GM12891 (cell line): Measurements from ENCODE around the gene MAD2L1BP.

ENCODE experiments used
- PAX5 ChIP-seq: IDR thresholded peaks from 2 replicates; pipeline ENCODE4 v1.6.1; 2011; ENCODE audit warnings: low read length, moderate library complexity, mild to moderate bottlenecking; ENCODE audit not compliant: insufficient read depth, severe bottlenecking
- POLR2A ChIP-seq: IDR thresholded peaks from 2 replicates; pipeline ENCODE4 v1.6.1; 2011; ENCODE audit warnings: low read depth, low read length, control low read depth
- POLR2AphosphoS5 ChIP-seq: IDR thresholded peaks from 2 replicates; pipeline ENCODE4 v1.6.1; 2011; ENCODE audit warnings: low read depth, low read length, control low read depth
- POU2F2 ChIP-seq: IDR thresholded peaks from 2 replicates; pipeline ENCODE4 v1.6.1; 2011; ENCODE audit warnings: low read depth, mild to moderate bottlenecking, control low read depth, low read length, moderate library complexity
- SPI1 ChIP-seq: IDR thresholded peaks from 2 replicates; pipeline ENCODE4 v1.6.1; 2011; ENCODE audit warnings: low read depth, low read length, control low read depth
- TAF1 ChIP-seq: IDR thresholded peaks from 2 replicates; pipeline ENCODE4 v1.6.1; 2011; ENCODE audit warnings: low read depth, low read length, control low read depth

- TF ChIP-seq POLR2AphosphoS5 (no peak), SPI1 (peak; percentile 99), TAF1 (no peak), POLR2A (no peak), PAX5 (no peak), POU2F2 (peak; percentile 9; the same call in 1 of the 2 replicates)
Observed at GRCh38 chr6:43683708-43684455, 48.2 kb downstream of the MAD2L1BP start.
